Bronchial epithelial cell (primary cell): Measurements from ENCODE around the gene ATRAID. TPM values are rescaled to one million over a fixed set of nuclear protein-coding genes. Genes with fewer than 3 reads are reported as not detected.

Experiments
- DNase-seq: peaks from one replicate; pipeline ENCODE4 v3.0.0-alpha.2; 2010; ENCODE audit warnings: low read depth
- FAIRE-seq: peaks from 2 replicates; lab custom pipeline; 2011; peaks lifted over from hg19 to GRCh38; lab: Jason Lieb, UNC
- H3K27me3 ChIP-seq: 2 replicates; pipeline ENCODE4 v1.5.1; 2011; ENCODE audit warnings: low read length; ENCODE audit not compliant: control insufficient read depth, insufficient read depth
- H3K36me3 ChIP-seq: 2 replicates; pipeline ENCODE4 v1.5.1; 2011; ENCODE audit warnings: low read length; ENCODE audit not compliant: control insufficient read depth, insufficient read depth
- H3K4me3 ChIP-seq: 2 replicates; pipeline ENCODE4 v1.5.1; 2011; ENCODE audit warnings: mild to moderate bottlenecking, low read depth, low read length, control low read depth
- total RNA-seq: library from RNA; depleted of rRNA; stranded (reverse); fragments of >200 nt; gene quantifications from 2 replicates; pipeline ENCODE4 v1.2.1, GENCODE V29; 2014
- TF ChIP-seq, protein P1 (sequence below): IDR thresholded peaks from 2 replicates; pipeline ENCODE4 v1.5.1; 2011; ENCODE audit warnings: mild to moderate bottlenecking, moderate library complexity, low read length, control low read depth, inconsistent platforms; ENCODE audit not compliant: insufficient read depth, severe bottlenecking

The ATRAID gene
- total RNA-seq, 1 donor from 2014 or later, result 257 TPM

DNA sequence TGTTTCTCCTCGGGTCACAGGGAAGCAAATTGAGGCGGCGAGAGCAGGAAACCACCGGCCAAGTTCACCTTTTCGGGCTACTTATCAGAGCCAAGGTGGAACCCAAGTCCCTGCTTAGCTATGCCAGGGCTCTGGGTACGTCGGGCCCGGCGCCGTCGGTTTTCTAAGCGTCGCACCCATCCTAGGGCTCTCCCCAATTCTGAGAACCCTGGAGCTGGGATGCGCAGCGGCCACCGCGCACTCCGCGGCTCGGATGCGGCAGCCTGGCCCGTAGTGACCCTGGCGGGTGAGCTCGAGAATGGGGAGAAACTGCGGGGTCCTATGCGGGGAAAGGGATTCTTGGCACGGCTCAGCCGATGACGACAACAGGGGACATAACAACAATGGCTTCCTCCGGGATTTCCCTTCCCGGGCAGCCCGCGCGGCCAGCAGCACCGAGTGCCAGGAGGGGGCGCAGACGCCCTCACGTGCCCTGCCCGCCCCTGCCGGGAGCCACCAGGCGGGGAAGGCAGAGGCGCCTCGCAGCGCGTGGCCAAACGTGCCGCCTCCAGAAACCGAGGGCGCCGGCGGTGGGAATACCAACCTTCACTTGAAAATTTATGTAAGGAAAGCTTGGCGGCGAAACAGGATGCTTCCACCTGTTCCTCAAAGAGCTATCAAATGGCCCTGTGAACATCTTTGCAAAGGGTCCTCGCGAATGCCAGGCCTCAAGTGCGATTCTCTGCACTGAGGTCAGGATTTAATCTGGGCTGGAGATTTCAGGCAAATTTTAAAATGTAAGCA lies 53.1 kb downstream of the ATRAID start:
- H3K36me3 ChIP-seq, result no peaks in the 10 kb centered on the region
- DNase-seq (no peak), FAIRE-seq (no peak)
- peaks cover 48% of the 10 kb centered on the region for H3K27me3 ChIP-seq
- TF ChIP-seq, protein P1, sequence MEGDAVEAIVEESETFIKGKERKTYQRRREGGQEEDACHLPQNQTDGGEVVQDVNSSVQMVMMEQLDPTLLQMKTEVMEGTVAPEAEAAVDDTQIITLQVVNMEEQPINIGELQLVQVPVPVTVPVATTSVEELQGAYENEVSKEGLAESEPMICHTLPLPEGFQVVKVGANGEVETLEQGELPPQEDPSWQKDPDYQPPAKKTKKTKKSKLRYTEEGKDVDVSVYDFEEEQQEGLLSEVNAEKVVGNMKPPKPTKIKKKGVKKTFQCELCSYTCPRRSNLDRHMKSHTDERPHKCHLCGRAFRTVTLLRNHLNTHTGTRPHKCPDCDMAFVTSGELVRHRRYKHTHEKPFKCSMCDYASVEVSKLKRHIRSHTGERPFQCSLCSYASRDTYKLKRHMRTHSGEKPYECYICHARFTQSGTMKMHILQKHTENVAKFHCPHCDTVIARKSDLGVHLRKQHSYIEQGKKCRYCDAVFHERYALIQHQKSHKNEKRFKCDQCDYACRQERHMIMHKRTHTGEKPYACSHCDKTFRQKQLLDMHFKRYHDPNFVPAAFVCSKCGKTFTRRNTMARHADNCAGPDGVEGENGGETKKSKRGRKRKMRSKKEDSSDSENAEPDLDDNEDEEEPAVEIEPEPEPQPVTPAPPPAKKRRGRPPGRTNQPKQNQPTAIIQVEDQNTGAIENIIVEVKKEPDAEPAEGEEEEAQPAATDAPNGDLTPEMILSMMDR, result peak; percentile 58
- no peak overlapping the region for H3K4me3 ChIP-seq

DNA sequence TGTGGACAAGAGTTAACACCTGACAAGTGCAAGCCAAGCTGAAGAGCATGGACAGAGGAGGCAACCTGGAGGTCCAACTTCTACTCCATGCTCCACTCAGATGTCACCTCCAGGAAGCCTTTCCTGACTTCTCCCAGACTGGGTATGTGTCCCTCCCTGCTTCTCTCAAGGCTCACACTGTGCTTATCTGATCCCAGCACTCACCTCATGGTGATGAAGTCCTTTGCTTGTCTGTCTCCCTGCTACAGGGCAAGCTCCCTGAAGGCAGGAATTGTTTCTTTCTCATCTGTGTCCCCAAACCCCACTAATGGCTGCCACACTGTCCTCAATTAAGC lies 53.7 kb downstream of the ATRAID start:
- DNase-seq (no peak), FAIRE-seq (no peak)
- TF ChIP-seq, protein P1, result no peak
- Histone ChIP-seq H3K36me3 (no peaks in the 10 kb centered on the region), H3K4me3 (no peak overlapping the region), H3K27me3 (peaks cover 48% of the 10 kb centered on the region)

Other genes starting within 250 kb of the ATRAID start
- gene MAPRE3, start 241.4 kb upstream of the ATRAID start, total RNA-seq, result 1.6 and 2.8 TPM in 2 replicates
- 15.8 and 17.3 TPM in 2 replicates for gene TMEM214, start 179.1 kb upstream of the ATRAID start, total RNA-seq
- gene AGBL5, start 160.4 kb upstream of the ATRAID start, total RNA-seq, result 9.2 and 16.5 TPM in 2 replicates
- 226 and 277 TPM in 2 replicates for gene OST4, start 140.4 kb upstream of the ATRAID start, total RNA-seq
- under 0.01 and 1.6 TPM in 2 replicates for gene EMILIN1, start 133.4 kb upstream of the ATRAID start, total RNA-seq
- gene KHK, start 125.3 kb upstream of the ATRAID start, total RNA-seq, result 0.53 and 0.77 TPM in 2 replicates
- gene CGREF1, start 92.9 kb upstream of the ATRAID start, total RNA-seq, result 0.26 and 0.53 TPM in 2 replicates
- gene ABHD1, start 88.2 kb upstream of the ATRAID start, total RNA-seq, result not detected in 2 replicates
- 46.1 and 69.3 TPM in 2 replicates for gene PREB, start 77.4 kb upstream of the ATRAID start, total RNA-seq
- not detected in 2 replicates for gene PRR30, start 72.6 kb upstream of the ATRAID start, total RNA-seq
- gene TCF23, start 63.0 kb upstream of the ATRAID start, total RNA-seq, result under 0.01 TPM in 1 of 2 replicates, not detected in the other
- 6.3 and 21.1 TPM in 2 replicates for gene SLC5A6, start 227 bp downstream of the ATRAID start, total RNA-seq
- 21.6 and 24.3 TPM in 2 replicates for gene CAD, start 5.3 kb downstream of the ATRAID start, total RNA-seq
- gene SLC30A3, start 51.0 kb downstream of the ATRAID start, total RNA-seq, result not detected in 2 replicates
- not detected in 2 replicates for gene DNAJC5G, start 63.4 kb downstream of the ATRAID start, total RNA-seq
- not detected in 2 replicates for gene TRIM54, start 70.4 kb downstream of the ATRAID start, total RNA-seq
- 0.51 and 1.8 TPM in 2 replicates for gene UCN, start 96.4 kb downstream of the ATRAID start, total RNA-seq
- gene MPV17, start 111.1 kb downstream of the ATRAID start, total RNA-seq, result 43.3 and 55.3 TPM in 2 replicates
- gene GTF3C2, start 144.7 kb downstream of the ATRAID start, total RNA-seq, result 19.2 and 20.9 TPM in 2 replicates
- 29.7 and 32.4 TPM in 2 replicates for gene EIF2B4, start 158.3 kb downstream of the ATRAID start, total RNA-seq
- gene SNX17, start 158.6 kb downstream of the ATRAID start, total RNA-seq, result 99.3 and 102 TPM in 2 replicates
- gene ZNF513, start 168.7 kb downstream of the ATRAID start, total RNA-seq, result 7.1 and 9.5 TPM in 2 replicates
- gene PPM1G, start 197.6 kb downstream of the ATRAID start, total RNA-seq, result 94.2 and 143 TPM in 2 replicates
- 93.7 and 125 TPM in 2 replicates for gene NRBP1, start 216.6 kb downstream of the ATRAID start, total RNA-seq
- 28.4 and 29.1 TPM in 2 replicates for gene KRTCAP3, start 230.3 kb downstream of the ATRAID start, total RNA-seq